DLD1 (cell line): ENCODE measurements around the gene CXCR2.

Source experiments
- in situ Hi-C: cut with HindIII; loops from 2 replicates; pipeline ENCODE4 v1.10.0; 2017; ENCODE audit warnings: low sequenced_read_pairs

CXCR2 gene

GRCh38 chr2:218180467-218181114, 54.8 kb downstream of the CXCR2 start:
- in situ Hi-C loops, result loop anchor here (10.0 kb wide), 1 partner anchor 64 kb away; no protein-coding TSS in a partner anchor

DNA sequence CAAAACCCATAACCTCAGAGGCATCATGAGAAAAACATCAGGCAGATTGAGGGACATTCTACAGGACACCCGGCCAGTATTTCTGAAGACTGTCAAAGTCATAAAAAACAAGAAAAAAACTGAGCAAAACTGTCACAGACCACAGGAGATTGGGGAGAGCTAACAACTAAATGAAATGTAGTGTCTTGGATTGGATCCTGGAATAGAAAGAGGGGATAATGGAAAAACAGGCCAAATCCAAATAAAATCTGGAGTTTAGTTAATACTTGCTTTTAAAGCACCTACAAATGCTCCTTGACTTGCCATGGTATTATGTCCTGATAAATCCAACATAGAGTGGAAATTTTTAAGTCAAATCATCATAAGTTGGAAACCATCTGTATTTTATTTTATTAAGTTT, 58.5 kb downstream of the CXCR2 start:
- in situ Hi-C loops, result loop anchor here (10.0 kb wide), 1 partner anchor 60 kb away; no protein-coding TSS in a partner anchor

- in situ Hi-C loops, result loop anchor here (10.0 kb wide), 1 partner anchor 58 kb away; no protein-coding TSS in a partner anchor
Observed at GRCh38 chr2:218186355-218186766, 60.5 kb downstream of the CXCR2 start.
